ENCODE measurements around the gene NOL6.
"Not testable (repeated sequence)": the region's sequence is repeated elsewhere in the genome, so short reads cannot be mapped to it uniquely, and the experiment has no call there.

Gene NOL6, protein sequence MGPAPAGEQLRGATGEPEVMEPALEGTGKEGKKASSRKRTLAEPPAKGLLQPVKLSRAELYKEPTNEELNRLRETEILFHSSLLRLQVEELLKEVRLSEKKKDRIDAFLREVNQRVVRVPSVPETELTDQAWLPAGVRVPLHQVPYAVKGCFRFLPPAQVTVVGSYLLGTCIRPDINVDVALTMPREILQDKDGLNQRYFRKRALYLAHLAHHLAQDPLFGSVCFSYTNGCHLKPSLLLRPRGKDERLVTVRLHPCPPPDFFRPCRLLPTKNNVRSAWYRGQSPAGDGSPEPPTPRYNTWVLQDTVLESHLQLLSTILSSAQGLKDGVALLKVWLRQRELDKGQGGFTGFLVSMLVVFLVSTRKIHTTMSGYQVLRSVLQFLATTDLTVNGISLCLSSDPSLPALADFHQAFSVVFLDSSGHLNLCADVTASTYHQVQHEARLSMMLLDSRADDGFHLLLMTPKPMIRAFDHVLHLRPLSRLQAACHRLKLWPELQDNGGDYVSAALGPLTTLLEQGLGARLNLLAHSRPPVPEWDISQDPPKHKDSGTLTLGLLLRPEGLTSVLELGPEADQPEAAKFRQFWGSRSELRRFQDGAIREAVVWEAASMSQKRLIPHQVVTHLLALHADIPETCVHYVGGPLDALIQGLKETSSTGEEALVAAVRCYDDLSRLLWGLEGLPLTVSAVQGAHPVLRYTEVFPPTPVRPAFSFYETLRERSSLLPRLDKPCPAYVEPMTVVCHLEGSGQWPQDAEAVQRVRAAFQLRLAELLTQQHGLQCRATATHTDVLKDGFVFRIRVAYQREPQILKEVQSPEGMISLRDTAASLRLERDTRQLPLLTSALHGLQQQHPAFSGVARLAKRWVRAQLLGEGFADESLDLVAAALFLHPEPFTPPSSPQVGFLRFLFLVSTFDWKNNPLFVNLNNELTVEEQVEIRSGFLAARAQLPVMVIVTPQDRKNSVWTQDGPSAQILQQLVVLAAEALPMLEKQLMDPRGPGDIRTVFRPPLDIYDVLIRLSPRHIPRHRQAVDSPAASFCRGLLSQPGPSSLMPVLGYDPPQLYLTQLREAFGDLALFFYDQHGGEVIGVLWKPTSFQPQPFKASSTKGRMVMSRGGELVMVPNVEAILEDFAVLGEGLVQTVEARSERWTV

DNA sequence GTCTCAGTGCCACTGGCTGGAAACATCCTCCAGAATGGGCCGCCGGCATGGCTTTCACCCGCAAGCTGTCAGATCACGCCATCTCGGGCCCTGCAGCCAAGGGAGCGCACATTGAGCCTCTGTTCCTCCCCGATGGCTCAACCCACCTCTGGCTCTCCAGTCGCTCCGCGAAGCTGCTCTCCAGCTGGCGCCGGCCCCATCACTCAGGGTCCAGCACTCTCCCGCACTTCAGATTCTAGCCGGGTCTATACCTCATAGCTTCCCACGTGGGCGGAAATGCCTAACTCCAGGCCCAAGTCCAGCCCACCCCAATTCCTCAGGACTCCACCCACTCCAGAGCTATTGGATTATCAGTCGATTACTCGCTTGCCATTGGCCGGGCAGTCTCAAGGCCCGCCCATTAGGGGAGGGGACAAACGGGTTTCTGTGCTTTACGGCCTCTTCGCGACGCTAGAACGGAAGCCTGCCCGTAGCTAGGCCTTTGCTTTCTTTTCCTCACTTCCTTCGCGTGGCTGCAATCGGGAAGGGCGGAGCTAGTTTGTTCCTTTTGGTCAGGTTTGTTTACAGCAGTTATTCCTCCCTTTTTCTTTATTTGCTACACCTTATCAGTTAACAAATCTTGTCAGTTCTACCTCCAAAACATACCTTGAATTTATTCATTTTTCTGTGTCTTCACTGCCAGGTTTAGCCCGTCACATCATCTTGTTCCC, at the start of gene NOL6:
Gene NOL6, minus strand, starts transcription at position 282 of the 710 bp plus-strand sequence. Its CDS starts 82 bp downstream, at position 200.
- DNase-seq (ENCODE audit: low read depth) = peak; percentile 97

DNA sequence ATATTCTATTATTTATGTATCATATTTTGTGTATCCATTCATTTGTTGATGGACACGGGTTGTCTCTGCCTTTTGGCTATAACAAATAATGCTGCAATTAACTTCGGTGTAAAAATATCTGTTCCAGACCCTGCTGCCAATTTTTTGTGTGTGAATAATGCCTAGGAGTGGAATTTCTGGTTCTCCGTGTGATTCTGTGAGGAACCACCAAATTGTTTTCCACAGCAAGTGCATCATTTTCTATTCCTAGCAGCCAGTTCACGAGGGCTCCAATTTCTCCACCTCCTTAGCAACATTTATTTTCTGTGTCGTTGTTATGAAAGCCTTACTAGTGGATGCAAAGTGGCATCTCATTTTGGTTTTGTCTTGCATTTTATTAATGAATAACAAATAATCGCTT, 48.1 kb upstream of the NOL6 start:
- not testable (repeated sequence) for DNase-seq (ENCODE audit: low read depth)

DNA sequence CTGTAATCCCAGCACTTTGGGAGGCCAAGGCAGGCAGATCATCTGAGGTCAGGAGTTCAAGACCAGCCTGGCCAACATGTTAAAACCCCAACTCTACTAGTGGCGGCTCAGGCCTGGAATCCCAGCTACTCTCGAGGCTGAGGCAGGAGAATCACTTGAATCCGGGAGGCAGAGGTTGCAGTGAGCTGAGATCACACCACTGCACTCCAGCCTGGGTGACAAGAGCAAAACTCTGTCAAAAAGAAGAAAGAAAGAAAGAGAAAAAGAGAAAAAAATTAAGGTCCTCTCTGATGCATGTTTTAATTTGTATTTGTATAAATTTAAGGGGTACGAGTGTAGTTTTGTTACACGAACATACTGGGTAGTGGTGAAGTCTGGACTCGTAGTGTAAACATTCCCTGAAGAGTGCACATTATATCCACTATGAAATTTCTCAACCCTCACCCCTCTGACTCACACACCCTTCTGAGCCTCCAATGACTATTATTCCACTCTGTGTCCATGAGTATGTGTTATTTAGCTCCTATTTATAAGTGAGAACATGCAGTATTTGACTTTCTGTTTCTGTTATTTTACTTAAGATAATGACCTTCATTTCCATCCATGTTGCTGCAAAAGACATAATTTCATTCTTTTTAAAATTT, 44.3 kb upstream of the NOL6 start:
- not testable (repeated sequence) for DNase-seq (ENCODE audit: low read depth)

DNA sequence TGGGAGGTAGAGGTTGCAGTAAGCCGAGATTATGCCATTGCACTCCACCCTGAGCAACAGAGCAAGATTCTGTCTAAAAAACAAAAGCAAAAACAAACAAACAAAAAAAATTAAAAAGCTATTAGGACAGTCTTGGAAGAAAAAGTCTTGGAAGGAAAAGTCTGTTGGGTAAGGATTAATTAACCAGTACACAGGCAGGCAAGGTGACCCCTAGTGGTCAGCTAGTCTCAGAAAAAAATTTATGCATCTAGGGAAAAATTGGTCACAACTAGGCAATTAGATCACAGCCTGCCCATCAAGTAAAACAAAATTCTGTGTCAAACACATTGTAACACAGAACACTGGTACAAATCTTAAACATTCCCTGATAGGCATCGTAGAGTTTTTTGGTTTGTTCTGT, 43.6 kb upstream of the NOL6 start:
- DNase-seq (ENCODE audit: low read depth) = no peak

DNA sequence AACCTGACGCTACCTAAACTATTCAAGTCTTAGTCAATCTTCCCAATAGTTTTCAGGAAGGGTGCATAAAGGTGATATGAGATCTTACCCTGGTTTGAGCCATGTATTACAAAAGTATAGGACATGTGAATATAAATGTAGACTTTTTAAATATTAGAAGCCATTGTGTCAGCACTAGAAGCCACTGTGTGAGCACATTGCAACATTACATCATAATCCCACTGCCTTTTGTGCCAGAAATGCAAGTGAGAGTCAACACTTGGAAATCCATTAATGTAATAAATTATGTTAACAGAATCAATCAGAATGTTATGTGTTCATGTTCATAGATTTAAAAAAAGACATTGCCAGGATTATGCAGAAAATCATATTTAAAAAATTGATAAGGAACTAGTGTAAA, 42.7 kb upstream of the NOL6 start:
- not testable (repeated sequence) for DNase-seq (ENCODE audit: low read depth)

DNA sequence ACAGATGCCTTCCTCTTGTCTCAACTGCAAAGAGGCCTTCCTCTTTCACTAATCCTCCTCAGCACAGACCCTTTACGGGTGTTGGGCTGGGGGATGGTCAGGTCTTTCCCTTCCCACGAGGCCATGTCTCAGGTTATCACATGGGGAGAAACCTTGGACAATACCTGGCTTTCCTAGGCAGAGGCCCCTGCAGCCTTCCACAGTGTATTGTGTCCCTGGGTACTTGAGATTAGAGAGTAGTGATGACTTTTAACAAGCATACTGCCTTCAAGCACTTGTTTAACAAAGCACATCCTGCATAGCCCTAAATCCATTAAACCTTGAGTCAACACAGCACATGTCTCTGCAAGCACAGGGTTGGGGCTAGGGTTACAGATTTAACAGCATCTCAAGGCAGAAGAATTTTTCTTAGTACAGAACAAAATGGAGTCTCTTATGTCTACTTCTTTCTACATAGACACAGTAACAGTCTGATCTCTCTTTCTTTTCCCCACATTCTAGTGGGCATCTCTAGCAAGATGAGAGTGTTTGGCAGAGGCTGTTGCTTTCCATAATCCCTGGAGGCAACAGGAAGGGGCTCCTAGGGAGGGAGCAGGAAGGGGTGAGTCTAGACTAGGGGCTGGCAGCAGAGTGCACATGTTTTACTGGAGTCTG, 41.7 kb upstream of the NOL6 start:
- DNase-seq (ENCODE audit: low read depth) = not testable (repeated sequence)

DNA sequence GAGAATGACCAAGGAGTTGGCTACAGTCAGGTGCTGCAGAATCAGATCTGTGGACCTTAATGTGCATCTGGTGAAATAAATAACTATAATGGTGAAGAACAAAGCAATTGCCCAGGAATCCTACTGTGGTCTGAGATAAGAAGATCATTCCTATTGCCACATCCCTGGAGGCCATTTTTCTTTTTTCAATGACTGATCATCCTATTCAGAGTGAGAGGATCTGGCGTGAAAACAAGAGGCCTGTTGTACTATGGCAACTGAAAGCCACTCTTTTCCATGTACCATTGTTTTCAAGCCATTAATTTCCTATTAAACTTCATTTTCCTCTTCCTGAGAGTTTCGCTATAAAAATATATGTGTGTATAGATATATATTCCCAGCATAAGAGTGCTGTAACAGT, 38.8 kb upstream of the NOL6 start:
- DNase-seq (ENCODE audit: low read depth) = not testable (repeated sequence)

DNA sequence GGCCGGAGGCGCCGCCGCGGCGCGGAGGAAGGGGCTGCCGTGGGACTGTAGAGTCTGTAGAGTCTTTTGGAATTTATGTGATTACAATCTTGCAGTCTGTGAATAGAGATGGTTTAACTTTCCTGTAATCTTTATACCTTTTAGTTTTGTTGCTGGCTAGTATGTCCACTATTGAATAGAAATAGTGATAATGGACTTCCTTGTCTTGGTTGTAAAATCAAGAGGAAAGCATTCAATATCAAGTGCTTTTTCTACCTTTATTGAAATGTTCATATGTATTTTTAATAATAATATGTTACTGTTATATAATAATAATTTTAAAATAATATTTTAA, 37.4 kb upstream of the NOL6 start:
- not testable (repeated sequence) for DNase-seq (ENCODE audit: low read depth)

DNA sequence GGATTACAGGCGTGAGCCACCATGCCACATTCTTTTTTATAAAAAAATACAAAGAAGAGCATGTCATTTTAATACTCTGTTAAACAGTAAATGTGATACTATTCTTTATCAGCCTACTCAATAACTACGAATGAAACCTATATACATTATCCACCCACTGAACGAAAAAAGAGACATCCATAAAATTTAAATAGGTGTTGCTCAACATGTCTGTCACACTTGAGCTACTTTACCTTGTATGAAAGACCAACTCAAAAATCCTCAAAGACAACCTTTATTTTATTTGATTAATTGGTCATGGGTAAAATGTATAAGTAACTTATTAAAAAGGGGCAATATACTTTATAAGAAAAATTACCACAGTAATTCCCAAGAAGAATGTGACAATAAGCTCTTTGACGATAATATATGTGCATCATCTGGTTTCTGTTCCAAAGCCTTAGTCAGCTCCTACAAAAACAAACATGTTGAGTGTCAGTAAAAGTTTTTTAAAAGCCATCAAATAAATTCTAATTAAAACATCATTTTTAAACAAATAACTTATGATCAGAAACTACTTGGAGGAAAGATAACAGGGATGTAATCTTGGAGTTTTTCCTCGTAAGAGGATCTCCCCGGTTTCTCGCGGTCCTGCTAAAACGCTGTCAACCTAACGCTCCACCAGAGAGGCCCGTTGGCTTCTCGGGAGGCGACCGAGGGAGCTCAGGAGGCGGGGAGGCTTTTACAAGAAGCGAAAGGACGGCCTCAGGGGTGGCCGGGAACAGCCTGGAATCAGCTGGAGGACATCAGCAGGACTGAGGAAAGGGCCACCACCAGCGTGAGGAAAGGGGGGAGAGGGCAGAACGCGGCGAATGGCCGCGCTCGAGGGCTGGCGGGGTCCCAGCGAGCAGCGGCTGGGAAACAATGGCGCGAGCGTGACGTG, 36.8 kb upstream of the NOL6 start:
- DNase-seq (ENCODE audit: low read depth) = peak; percentile 2

DNA sequence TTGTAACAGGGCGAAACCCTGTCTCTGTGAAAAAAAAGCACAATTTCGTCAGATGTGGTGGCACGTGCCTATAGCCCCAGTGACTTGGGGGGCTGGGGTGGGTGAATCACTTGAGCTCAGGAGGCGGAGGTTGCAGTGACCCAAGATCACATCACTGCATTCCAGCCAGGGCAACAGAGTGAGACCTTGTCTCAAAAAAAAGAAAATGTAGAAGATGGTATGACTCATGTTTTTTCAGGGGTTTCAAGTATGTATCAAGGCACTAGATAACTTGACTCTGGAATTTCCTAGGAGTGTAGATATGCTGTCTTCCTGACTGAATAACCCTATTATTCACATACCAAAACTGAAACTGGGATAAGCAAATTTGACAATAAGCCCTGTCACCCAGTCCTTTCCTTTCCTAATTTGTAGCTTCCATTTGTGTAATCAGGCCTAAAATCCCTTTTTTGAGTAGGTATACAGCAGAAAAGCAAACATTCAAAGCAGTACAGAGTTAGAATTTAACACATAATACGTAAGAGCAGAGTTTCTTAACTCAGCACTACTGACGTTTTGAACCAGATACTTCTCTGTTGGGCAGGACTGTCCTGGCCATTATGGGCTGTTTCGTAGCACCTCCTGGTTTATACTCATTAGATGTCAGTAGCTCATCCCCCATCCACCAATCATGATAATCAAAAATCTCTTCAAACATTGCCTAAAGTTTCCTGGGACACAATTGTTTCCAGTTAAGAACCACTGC, 33.1 kb upstream of the NOL6 start:
- DNase-seq (ENCODE audit: low read depth) = no peak

DNA sequence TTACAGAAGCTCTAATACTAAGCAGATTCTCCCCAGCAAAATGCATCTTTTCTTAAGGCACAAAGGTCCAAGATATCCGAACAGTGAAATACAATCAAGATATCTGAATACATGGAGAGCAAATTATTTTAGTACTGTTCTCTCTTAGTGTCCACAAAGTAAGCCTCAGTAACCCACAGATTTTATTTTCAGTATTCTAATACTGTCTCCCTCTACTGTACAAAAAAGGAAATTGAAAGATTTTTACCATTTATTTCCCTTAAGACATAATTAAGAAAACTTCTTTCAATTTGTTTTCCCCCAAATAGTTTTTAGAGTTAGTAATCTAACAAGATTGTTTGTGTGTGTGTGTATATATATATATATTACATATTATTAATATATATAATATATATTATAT, 24.7 kb upstream of the NOL6 start:
- no peak for DNase-seq (ENCODE audit: low read depth)

DNA sequence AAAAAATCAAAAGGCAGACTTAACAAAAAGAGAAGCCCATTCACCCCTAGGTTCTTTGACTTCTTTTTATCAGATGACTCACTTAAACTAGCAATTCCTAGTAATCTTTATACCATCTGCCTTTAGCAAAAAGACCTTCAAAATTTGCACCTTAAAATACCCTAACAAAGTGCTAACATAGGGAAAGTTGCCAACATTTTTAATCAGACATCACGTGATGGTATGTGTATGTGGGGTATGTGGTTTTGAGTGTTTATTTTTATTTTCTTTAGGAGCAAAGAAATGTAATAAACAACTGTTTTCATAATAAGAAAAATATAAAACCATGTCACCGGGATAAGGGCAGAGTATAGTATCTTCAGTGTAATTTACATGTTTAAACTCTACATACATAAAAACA, 20.1 kb upstream of the NOL6 start:
- DNase-seq (ENCODE audit: low read depth) = not testable (repeated sequence)

DNA sequence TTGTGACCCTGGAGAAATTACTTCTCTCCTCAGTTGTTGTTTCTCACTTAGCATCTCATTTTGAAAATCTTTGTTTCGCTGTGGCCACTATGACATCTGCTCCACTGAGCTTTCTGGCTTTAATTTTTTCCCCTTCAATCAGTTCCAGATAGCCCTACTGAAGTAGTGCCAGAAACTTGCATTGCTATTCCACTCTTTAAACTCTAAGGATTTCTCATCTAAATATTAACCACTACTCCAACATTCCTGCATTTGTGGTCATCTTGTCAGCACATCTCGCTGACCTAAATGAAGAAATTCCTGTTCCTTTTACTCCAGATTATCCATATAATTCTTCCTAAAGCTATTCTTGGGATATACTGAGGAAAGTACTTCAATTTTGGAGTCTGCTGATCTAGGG, 15.3 kb upstream of the NOL6 start:
- no peak for DNase-seq (ENCODE audit: low read depth)

DNA sequence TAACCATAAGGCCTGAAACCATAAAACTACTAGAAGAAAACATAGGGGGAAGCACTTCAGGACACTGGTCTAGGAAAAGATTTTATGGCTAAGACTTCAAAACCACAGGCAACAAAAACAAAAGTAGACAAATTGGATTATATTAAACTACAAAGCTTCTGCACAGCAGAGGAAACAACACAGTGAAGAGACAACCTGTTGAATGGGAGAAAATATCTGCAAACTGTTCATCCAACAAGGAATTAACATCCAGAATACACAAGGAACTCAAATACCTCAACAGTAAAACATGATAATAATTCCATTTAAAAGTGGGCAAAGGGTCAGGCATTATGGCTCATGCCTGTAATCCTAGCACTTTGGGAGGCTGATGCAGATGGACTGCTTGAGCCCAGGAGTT, 11.6 kb upstream of the NOL6 start:
- not testable (repeated sequence) for DNase-seq (ENCODE audit: low read depth)

DNA sequence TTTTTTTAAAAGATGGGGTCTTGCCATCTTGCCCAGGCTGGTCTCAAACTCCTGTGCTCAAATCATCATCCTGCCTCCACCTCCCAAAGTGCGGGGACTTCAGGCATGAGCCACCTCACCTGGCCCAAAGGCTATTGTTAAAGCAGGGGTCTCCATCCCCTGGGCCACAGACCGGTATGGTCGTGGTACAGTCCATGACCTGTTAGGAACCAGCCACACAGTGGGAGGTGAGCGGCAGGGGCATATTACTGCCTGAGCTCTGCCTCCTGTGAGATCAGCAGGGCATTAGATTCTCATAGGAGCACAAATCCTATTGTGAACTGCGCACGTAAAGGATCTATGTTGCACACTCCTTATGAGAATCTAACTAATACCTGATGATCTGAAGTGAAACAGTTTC, 7.3 kb upstream of the NOL6 start:
- DNase-seq (ENCODE audit: low read depth) = no peak

DNA sequence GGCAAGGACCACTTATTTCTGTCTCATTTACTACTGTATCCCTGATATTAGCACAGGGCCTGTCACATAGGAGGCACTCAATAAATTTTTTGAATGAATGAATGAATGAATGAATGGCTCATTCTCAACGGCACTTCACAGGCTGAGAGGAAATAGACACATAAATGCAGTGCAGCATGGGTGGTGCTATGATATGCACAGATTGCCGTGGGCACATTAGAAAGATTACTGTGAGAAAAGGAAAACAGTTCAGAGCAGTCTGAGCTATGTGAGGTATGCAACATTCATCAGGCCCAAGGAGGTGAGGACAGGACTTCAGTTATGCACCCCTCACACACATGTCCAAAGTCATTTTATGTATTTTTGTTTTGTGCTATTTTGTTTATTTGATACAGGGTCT, 6.4 kb upstream of the NOL6 start:
- no peak for DNase-seq (ENCODE audit: low read depth)

DNA sequence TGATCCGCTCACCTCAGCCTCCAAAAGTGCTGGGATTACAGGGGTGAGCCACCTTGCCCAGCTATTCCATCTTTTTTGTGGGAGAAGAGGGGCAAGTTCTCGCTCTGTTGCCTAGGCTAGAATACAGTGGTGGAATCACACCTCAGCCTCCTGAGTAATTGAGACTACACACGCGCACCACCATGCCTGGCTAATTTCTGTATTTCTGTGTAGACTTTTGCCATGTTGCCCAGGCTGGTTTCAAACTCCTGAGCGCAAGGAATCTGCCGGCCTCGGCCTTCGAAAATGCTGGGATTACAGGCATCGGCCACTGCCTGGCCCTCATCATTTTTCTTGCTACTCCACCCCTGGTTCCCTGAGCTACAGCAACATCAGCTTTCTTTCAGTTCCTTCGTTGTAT, 2.8 kb upstream of the NOL6 start:
- DNase-seq (ENCODE audit: low read depth) = no peak

DNA sequence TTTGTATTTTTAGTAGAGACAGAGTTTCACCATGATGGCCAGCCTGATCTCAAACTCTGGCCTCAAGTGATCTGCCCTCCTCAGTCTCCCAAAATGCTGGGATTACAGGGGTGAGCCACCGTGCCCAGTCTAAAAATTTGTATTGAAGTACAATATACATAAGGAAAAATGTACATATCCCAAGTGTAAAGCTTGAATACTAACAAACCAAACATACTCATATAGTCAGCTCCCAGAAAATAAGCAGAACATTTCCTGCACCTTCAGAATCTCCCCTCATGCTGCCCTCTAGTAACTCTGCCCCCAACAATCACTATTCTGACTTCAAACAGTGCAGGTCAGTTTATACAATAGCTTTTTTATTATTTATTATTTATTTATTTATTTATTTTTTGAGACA, 1.6 kb upstream of the NOL6 start:
- DNase-seq (ENCODE audit: low read depth) = no peak
